Activated CD8-positive, alpha-beta memory T cell treated with anti-CD3 and anti-CD28 coated beads, Interleukin-2, amount 50 U/mL, for 4 hours (primary cell): ENCODE measurements around the gene POLR3H.

Experiments used
- DNase-seq: peaks from one replicate; pipeline ENCODE4 v3.0.0-alpha.2; 2020

Gene POLR3H

GRCh38 chr22:41532908-41533825 lies 11.1 kb downstream of the POLR3H start:
- DNase-seq, result peak; percentile 67

- no peak for DNase-seq
Observed at GRCh38 chr22:41531715-41532477, 12.4 kb downstream of the POLR3H start.

GRCh38 chr22:41530890-41531714 lies 13.2 kb downstream of the POLR3H start:
- DNase-seq, result no peak

- no peak for DNase-seq
Observed at GRCh38 chr22:41528938-41529561, 15.2 kb downstream of the POLR3H start.

GRCh38 chr22:41528132-41528766 lies 16.0 kb downstream of the POLR3H start:
- no peak for DNase-seq

GRCh38 chr22:41526830-41527799 lies 17.2 kb downstream of the POLR3H start:
- DNase-seq, result peak; percentile 70

- no peak for DNase-seq
Observed at GRCh38 chr22:41526226-41526829, 17.9 kb downstream of the POLR3H start.

- DNase-seq, result no peak
Observed at GRCh38 chr22:41525450-41526225, 18.6 kb downstream of the POLR3H start.

- peak; percentile 68 for DNase-seq
Observed at GRCh38 chr22:41524809-41525449, 19.3 kb downstream of the POLR3H start.

- no peak for DNase-seq
Observed at GRCh38 chr22:41524251-41524661, 20.0 kb downstream of the POLR3H start.

GRCh38 chr22:41523464-41524221 lies 20.6 kb downstream of the POLR3H start:
- DNase-seq, result no peak

- DNase-seq, result no peak
Observed at GRCh38 chr22:41522813-41523212, 21.5 kb downstream of the POLR3H start.

- no peak for DNase-seq
Observed at GRCh38 chr22:41521126-41521525, 23.1 kb downstream of the POLR3H start.

- no peak for DNase-seq
Observed at GRCh38 chr22:41518048-41518347, 26.3 kb downstream of the POLR3H start.

GRCh38 chr22:41517172-41518047 lies 26.9 kb downstream of the POLR3H start:
- peak; percentile 43 for DNase-seq

- DNase-seq, result no peak
Observed at GRCh38 chr22:41516462-41516861, 27.8 kb downstream of the POLR3H start.

- no peak for DNase-seq
Observed at GRCh38 chr22:41513391-41513790, 30.9 kb downstream of the POLR3H start.
